ENCODE data around the gene ZNF280B. TPM values are rescaled to one million over a fixed set of nuclear protein-coding genes. Genes with fewer than 3 reads are reported as not detected.

Gene ZNF280B
- total and polyA plus RNA-seq, 9 of the 15 experiments (the other 6 are each of a cell fraction or from before 2014, with no cell fraction given), result 7.7 to 29.9 (median 20.0) TPM

DNA sequence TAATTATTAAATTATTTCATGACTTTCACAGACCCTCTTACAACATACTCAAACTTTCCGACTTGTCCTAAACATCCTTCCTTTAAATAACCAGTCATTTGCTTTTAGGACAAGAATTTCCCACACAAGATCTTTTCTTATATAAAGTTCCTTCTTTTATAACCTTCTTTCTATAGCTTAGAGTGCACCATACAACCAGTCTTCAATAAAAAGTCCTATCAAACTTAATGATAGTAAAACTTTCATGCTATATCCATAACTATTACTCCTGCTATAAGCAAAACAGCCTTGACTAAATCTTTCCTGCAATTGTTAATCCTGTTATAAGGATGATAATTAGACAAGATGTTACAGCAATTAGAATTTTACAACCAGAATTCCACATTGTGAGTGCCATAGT lies 47.4 kb downstream of the ZNF280B start:
- H2AFZ ChIP-seq (ENCODE audit: low read depth, low read length), result no peak overlapping the region
- no peak overlapping the region for H3K4me3 ChIP-seq
- no peak overlapping the region for H3K27ac ChIP-seq (ENCODE audit: extremely low read depth, low read depth, low read length)
- H3K27me3 ChIP-seq (ENCODE audit: control insufficient read depth in 2 of 2, insufficient read depth in 2 of 2, low read length in 2 of 2), result peaks cover 15 to 16% of the 10 kb centered on the region in 2 experiments
- no peak overlapping the region for H3K9ac ChIP-seq (ENCODE audit: insufficient read depth in 1 of 2, low read depth in 2 of 2, low read length in 2 of 2)
- ATAC-seq (no peak), DNase-seq (ENCODE audit: extremely low read depth in 1 of 4, low spot score in 3 of 4) (no peak), FAIRE-seq (no peak)
- ChIA-PET CTCF (ENCODE audit: low intra/inter-chr PET ratio) (interaction anchor here (0.6 to 4.8 kb wide), 23 partner anchors 9 to 494 kb away, joined by 3 to 65 read pairs (median 5); partner anchors contain the start of genes PRAME and ZNF280A), POLR2A (interaction anchor here (1.3 to 5.3 kb wide), 4 partner anchors 12 to 243 kb away, joined by 3 to 37 read pairs (median 6); no protein-coding TSS in a partner anchor)
- 0% methylated on average over 1 of the region's 1 CpG for WGBS (ENCODE audit: insufficient coverage, low coverage, missing lambda C conversion rate)
- H4K20me1 ChIP-seq (replicated peaks; ENCODE audit: control insufficient read depth, insufficient read depth, low read length), result peaks cover 5% of the 10 kb centered on the region; the same call in 1 of the 2 replicates
- H3K4me1 ChIP-seq (replicated peaks in 1 of 2; ENCODE audit: control insufficient read depth in 2 of 2, insufficient read depth in 2 of 2, low read length in 2 of 2), result peaks cover 0 to 2% of the 10 kb centered on the region in 2 experiments; a peak in 1 of 5 replicates
- no TSS peak for BruUV-seq (replicated peaks)
- in situ Hi-C loops (cut with MboI) (loop anchor here (5.0 to 10.0 kb wide), 4 partner anchors 231 to 1794 kb away; partner anchors contain the start of gene IGLL5), intact Hi-C loops (cut with micrococcal nuclease) (loop anchor here (5.0 to 10.0 kb wide), 2 partner anchors 481 to 664 kb away; no protein-coding TSS in a partner anchor)
- no peaks in the 10 kb centered on the region for H3K79me2 ChIP-seq (ENCODE audit: control insufficient read depth, insufficient read depth, low read length)
- peaks cover 8% of the 10 kb centered on the region for H3K9me3 ChIP-seq (replicated peaks; ENCODE audit: control insufficient read depth, insufficient read depth, low read depth, low read length)
- no peaks in the 10 kb centered on the region for H3K36me3 ChIP-seq (ENCODE audit: control insufficient read depth, insufficient read depth, low read length)
- no peak overlapping the region for H3K4me2 ChIP-seq (ENCODE audit: insufficient read depth, low read length)
- H3K9me1 ChIP-seq (ENCODE audit: control insufficient read depth, insufficient read depth, low read length), result no peaks in the 10 kb centered on the region
- TF ChIP-seq BRCA1 (IDR thresholded peaks at IDR 0.05), result no peak
- TF ChIP-seq BRCA1 (CRISPR knock-in tag; IDR thresholded peaks at IDR 0.05), result no peak
- TF ChIP-seq TCFL5 (CRISPR knock-in tag; conservative IDR thresholded peaks at IDR 0.05), result 0 out of 2 replicates have a peak, but pooled peaks have one; percentile 30
- 0 out of 2 replicates have a peak, but pooled peaks have one; percentile 44 for TF ChIP-seq MTF1 (CRISPR knock-in tag; IDR thresholded peaks at IDR 0.05; ENCODE audit: borderline replicate concordance)
- 0 out of 2 replicates have a peak, but pooled peaks have one; percentile 38 for TF ChIP-seq ZNF311 (CRISPR knock-in tag; IDR thresholded peaks at IDR 0.05)
- no peak for TF ChIP-seq ZNF41 (CRISPR knock-in tag; conservative IDR thresholded peaks at IDR 0.05)
- no peak for TF ChIP-seq ZKSCAN3 (CRISPR knock-in tag; IDR thresholded peaks at IDR 0.05)
- peak; percentile 52; the same call in 1 of the 2 replicates for TF ChIP-seq ZNF444 (CRISPR knock-in tag; IDR thresholded peaks at IDR 0.05)
- TF ChIP-seq, protein P1, sequence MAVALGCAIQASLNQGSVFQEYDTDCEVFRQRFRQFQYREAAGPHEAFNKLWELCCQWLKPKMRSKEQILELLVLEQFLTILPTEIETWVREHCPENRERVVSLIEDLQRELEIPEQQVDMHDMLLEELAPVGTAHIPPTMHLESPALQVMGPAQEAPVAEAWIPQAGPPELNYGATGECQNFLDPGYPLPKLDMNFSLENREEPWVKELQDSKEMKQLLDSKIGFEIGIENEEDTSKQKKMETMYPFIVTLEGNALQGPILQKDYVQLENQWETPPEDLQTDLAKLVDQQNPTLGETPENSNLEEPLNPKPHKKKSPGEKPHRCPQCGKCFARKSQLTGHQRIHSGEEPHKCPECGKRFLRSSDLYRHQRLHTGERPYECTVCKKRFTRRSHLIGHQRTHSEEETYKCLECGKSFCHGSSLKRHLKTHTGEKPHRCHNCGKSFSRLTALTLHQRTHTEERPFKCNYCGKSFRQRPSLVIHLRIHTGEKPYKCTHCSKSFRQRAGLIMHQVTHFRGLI (CRISPR knock-in tag; IDR thresholded peaks at IDR 0.05), result peak; percentile 64; the same call in 1 of the 2 replicates
- TF ChIP-seq, protein P2, sequence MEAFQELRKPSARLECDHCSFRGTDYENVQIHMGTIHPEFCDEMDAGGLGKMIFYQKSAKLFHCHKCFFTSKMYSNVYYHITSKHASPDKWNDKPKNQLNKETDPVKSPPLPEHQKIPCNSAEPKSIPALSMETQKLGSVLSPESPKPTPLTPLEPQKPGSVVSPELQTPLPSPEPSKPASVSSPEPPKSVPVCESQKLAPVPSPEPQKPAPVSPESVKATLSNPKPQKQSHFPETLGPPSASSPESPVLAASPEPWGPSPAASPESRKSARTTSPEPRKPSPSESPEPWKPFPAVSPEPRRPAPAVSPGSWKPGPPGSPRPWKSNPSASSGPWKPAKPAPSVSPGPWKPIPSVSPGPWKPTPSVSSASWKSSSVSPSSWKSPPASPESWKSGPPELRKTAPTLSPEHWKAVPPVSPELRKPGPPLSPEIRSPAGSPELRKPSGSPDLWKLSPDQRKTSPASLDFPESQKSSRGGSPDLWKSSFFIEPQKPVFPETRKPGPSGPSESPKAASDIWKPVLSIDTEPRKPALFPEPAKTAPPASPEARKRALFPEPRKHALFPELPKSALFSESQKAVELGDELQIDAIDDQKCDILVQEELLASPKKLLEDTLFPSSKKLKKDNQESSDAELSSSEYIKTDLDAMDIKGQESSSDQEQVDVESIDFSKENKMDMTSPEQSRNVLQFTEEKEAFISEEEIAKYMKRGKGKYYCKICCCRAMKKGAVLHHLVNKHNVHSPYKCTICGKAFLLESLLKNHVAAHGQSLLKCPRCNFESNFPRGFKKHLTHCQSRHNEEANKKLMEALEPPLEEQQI (IDR thresholded peaks at IDR 0.05), result 0 out of 2 replicates have a peak, but pooled peaks have one; percentile 43
- TF ChIP-seq ZC3H11A (IDR thresholded peaks at IDR 0.05; ENCODE audit: low read depth, low read length), result no peak
- TF ChIP-seq, protein P3, sequence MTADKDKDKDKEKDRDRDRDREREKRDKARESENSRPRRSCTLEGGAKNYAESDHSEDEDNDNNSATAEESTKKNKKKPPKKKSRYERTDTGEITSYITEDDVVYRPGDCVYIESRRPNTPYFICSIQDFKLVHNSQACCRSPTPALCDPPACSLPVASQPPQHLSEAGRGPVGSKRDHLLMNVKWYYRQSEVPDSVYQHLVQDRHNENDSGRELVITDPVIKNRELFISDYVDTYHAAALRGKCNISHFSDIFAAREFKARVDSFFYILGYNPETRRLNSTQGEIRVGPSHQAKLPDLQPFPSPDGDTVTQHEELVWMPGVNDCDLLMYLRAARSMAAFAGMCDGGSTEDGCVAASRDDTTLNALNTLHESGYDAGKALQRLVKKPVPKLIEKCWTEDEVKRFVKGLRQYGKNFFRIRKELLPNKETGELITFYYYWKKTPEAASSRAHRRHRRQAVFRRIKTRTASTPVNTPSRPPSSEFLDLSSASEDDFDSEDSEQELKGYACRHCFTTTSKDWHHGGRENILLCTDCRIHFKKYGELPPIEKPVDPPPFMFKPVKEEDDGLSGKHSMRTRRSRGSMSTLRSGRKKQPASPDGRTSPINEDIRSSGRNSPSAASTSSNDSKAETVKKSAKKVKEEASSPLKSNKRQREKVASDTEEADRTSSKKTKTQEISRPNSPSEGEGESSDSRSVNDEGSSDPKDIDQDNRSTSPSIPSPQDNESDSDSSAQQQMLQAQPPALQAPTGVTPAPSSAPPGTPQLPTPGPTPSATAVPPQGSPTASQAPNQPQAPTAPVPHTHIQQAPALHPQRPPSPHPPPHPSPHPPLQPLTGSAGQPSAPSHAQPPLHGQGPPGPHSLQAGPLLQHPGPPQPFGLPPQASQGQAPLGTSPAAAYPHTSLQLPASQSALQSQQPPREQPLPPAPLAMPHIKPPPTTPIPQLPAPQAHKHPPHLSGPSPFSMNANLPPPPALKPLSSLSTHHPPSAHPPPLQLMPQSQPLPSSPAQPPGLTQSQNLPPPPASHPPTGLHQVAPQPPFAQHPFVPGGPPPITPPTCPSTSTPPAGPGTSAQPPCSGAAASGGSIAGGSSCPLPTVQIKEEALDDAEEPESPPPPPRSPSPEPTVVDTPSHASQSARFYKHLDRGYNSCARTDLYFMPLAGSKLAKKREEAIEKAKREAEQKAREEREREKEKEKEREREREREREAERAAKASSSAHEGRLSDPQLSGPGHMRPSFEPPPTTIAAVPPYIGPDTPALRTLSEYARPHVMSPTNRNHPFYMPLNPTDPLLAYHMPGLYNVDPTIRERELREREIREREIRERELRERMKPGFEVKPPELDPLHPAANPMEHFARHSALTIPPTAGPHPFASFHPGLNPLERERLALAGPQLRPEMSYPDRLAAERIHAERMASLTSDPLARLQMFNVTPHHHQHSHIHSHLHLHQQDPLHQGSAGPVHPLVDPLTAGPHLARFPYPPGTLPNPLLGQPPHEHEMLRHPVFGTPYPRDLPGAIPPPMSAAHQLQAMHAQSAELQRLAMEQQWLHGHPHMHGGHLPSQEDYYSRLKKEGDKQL (CRISPR knock-in tag; IDR thresholded peaks at IDR 0.05; ENCODE audit: borderline replicate concordance), result no peak
- 0 out of 2 replicates have a peak, but pooled peaks have one; percentile 13 for TF ChIP-seq ZNF354B (CRISPR knock-in tag; IDR thresholded peaks at IDR 0.05)

All from K562 (cell line).